22Rv1 (cell line): ENCODE results near the gene SENP6.

Source experiments
- H3K27ac ChIP-seq: fragments of 450-650 bp; 2 replicates; pipeline ENCODE4 v1.5.1; 2017
- CTCF ChIP-seq: fragments of 450-650 bp; IDR thresholded peaks from 2 replicates; pipeline ENCODE4 v1.5.1; 2017; ENCODE audit warnings: mild to moderate bottlenecking
- ZFX ChIP-seq: fragments of 450-650 bp; IDR thresholded peaks from 2 replicates; pipeline ENCODE4 v1.6.1; 2017; ENCODE audit warnings: antibody characterized with exemption, borderline replicate concordance

Gene SENP6

GRCh38 chr6:75609639-75610590 is 8.2 kb downstream of the SENP6 start:
- TF ChIP-seq ZFX (no peak), CTCF (no peak)
- H3K27ac ChIP-seq = no peak overlapping the region

GRCh38 chr6:75611011-75611701 is 9.5 kb downstream of the SENP6 start:
- H3K27ac ChIP-seq = no peak overlapping the region
- TF ChIP-seq CTCF (no peak), ZFX (no peak)

GRCh38 chr6:75611702-75612375 is 10.2 kb downstream of the SENP6 start:
- no peak for TF ChIP-seq ZFX
- TF ChIP-seq CTCF = no peak
- no peak overlapping the region for H3K27ac ChIP-seq

- H3K27ac ChIP-seq = no peak overlapping the region
- no peak for TF ChIP-seq CTCF
- TF ChIP-seq ZFX = no peak
Measured at GRCh38 chr6:75612434-75612833, 10.8 kb downstream of the SENP6 start.

GRCh38 chr6:75613056-75613501 is 11.4 kb downstream of the SENP6 start:
- no peak for TF ChIP-seq CTCF
- H3K27ac ChIP-seq = no peak overlapping the region

- H3K27ac ChIP-seq = no peak overlapping the region
- TF ChIP-seq CTCF = no peak
Measured at GRCh38 chr6:75618437-75618836, 16.8 kb downstream of the SENP6 start.
